ENCODE measurements around the gene KCNJ18.
"Not testable (repeated sequence)": the region's sequence is repeated elsewhere in the genome, so short reads cannot be mapped to it uniquely, and the experiment has no call there.

DNA sequence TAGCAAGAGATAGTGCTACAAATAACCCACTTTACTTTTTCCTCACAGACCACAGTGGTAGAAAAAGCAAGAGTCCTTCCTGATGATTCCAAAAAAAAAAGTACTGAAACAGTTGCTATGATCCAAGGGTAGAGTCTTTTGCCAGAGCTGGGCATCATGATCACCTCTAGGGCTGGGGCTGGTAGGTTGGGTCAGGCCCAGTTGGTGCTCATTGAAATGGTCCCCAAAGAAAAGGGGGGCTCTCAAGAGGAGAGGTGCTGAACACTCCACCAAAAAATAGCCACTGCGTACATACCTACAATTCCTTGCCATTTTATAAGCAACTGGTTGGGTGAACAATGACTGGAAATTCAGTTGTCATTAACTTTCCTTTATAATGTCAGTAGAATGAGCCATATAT is 30.9 kb upstream of the KCNJ18 start:
- TF ChIP-seq, protein P1, sequence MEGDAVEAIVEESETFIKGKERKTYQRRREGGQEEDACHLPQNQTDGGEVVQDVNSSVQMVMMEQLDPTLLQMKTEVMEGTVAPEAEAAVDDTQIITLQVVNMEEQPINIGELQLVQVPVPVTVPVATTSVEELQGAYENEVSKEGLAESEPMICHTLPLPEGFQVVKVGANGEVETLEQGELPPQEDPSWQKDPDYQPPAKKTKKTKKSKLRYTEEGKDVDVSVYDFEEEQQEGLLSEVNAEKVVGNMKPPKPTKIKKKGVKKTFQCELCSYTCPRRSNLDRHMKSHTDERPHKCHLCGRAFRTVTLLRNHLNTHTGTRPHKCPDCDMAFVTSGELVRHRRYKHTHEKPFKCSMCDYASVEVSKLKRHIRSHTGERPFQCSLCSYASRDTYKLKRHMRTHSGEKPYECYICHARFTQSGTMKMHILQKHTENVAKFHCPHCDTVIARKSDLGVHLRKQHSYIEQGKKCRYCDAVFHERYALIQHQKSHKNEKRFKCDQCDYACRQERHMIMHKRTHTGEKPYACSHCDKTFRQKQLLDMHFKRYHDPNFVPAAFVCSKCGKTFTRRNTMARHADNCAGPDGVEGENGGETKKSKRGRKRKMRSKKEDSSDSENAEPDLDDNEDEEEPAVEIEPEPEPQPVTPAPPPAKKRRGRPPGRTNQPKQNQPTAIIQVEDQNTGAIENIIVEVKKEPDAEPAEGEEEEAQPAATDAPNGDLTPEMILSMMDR (IDR thresholded peaks at IDR 0.05 in 4 of 5, conservative IDR thresholded peaks at IDR 0.05 in 1 of 5): not testable (repeated sequence)
- not testable (repeated sequence) for TF ChIP-seq POLR2A (IDR thresholded peaks at IDR 0.05)

All from gastrocnemius medialis (tissue), 4 donors.